A673 (cell line): ENCODE results near the gene VPS16. TPM values are rescaled to one million over a fixed set of nuclear protein-coding genes. Genes with fewer than 3 reads are reported as not detected.

Experiments used
- BruUV-seq: library from RNA; stranded (reverse); fragments of 400-500 nt; replicated peaks from 2 replicates; lab custom pipeline; 2021; lab: Mats Ljungman, UMichigan
- CTCF ChIA-PET: fragments of 300-600 bp; sonication (Branson Sonifier 250); formaldehyde crosslinking; loops from one replicate; lab custom pipeline; 2022; ENCODE audit warnings: antibody characterized with exemption; lab: Charles Lee
- POLR2A ChIA-PET: fragments of 300-600 bp; sonication (Branson Sonifier 250); formaldehyde crosslinking; loops from one replicate; lab custom pipeline; 2022; ENCODE audit warnings: antibody characterized with exemption; ENCODE audit not compliant: low non-redundant PET; lab: Charles Lee
- DNase-seq: peaks from one replicate; pipeline ENCODE4 v3.0.0-alpha.2; 2015; ENCODE audit warnings: low spot score
- H3K27ac ChIP-seq: fragments of 200-600 bp; sonication (generic); 2 replicates; pipeline ENCODE4 v1.5.1; 2016; ENCODE audit warnings: mixed run types, low read depth, mild to moderate bottlenecking, mixed read lengths, antibody characterized with exemption, low read length; ENCODE audit not compliant: poor library complexity, severe bottlenecking
- H3K27me3 ChIP-seq: fragments of 200-600 bp; sonication (generic); replicated peaks from 2 replicates; pipeline ENCODE4 v1.6.1; 2017; ENCODE audit warnings: mixed run types, low read depth, mild to moderate bottlenecking, mixed read lengths, antibody characterized with exemption, low read length; ENCODE audit not compliant: insufficient read depth, poor library complexity
- H3K36me3 ChIP-seq: fragments of 200-600 bp; sonication (generic); 2 replicates; pipeline ENCODE4 v1.6.1; 2016; ENCODE audit warnings: mixed run types, mild to moderate bottlenecking, mixed read lengths, antibody characterized with exemption, low read length; ENCODE audit not compliant: insufficient read depth, poor library complexity, severe bottlenecking
- H3K4me1 ChIP-seq: fragments of 200-600 bp; sonication (generic); 2 replicates; pipeline ENCODE4 v1.6.1; 2017; ENCODE audit warnings: mixed run types, mild to moderate bottlenecking, mixed read lengths, antibody characterized with exemption, low read length; ENCODE audit not compliant: insufficient read depth, poor library complexity, severe bottlenecking
- H3K4me3 ChIP-seq: fragments of 200-600 bp; sonication (generic); 2 replicates; pipeline ENCODE4 v1.5.1; 2016; ENCODE audit warnings: low read depth, mixed run types, mild to moderate bottlenecking, mixed read lengths, low read length; ENCODE audit not compliant: poor library complexity, severe bottlenecking
- H3K9me3 ChIP-seq: fragments of 200-600 bp; sonication (generic); 2 replicates; pipeline ENCODE4 v1.6.1; 2016; ENCODE audit warnings: mixed run types, low read depth, mild to moderate bottlenecking, mixed read lengths, antibody characterized with exemption, low read length; ENCODE audit not compliant: poor library complexity, severe bottlenecking
- CTCF ChIP-seq: fragments of 300-800, 200-600 bp; sonication (generic); conservative IDR thresholded peaks from 2 replicates; pipeline ENCODE4 v1.5.1; 2017; ENCODE audit warnings: low read depth, mild to moderate bottlenecking, antibody characterized with exemption, low read length, moderate library complexity, mixed read lengths
- EZH2 ChIP-seq: fragments of 200-600 bp; sonication (generic); IDR thresholded peaks from 2 replicates; pipeline ENCODE4 v1.6.1; 2017; ENCODE audit warnings: borderline replicate concordance, low read depth, mild to moderate bottlenecking, mixed read lengths, antibody characterized with exemption, low read length; ENCODE audit not compliant: poor library complexity, severe bottlenecking
- intact Hi-C: fragments of 100-400 bp; cut with micrococcal nuclease; formaldehyde crosslinking; loops from one replicate; pipeline ENCODE4 v1.10.0; 2022; ENCODE audit not compliant: unreplicated experiment
- total RNA-seq: library from RNA; stranded (reverse); gene quantifications from 2 replicates; pipeline ENCODE4 v1.2.3, GENCODE V29; 2021

Gene VPS16
- total RNA-seq, 1 experiment from 2014 or later = 37.8 TPM

- Histone ChIP-seq H3K4me1 (peaks cover 17% of the 10 kb centered on the region), H3K36me3 (no peaks in the 10 kb centered on the region), H3K4me3 (no peak within 1 kb of the TSS), H3K9me3 (peaks cover 17% of the 10 kb centered on the region), H3K27me3 (no peaks in the 10 kb centered on the region), H3K27ac (peak within 1 kb of the TSS; percentile 49)
- ChIA-PET POLR2A (no interaction called here), CTCF (no interaction called here)
- BruUV-seq = no TSS peak
- TF ChIP-seq CTCF (no peak), EZH2 (no peak)
- intact Hi-C loops = no loop called here
- DNase-seq = peak; percentile 96
These were observed 25.9 kb upstream of the VPS16 start, which contains the start of gene C20orf141 for GRCh38 chr20:2814587-2815051. TSS of gene C20orf141 (plus strand) at chr20:2814987. CDS start at chr20:2815185, 198 bp downstream.

- CTCF ChIA-PET = no interaction called here
- intact Hi-C loops = no loop called here
- POLR2A ChIA-PET = no interaction called here
- no peaks in the 10 kb centered on the region for H3K36me3 ChIP-seq
- H3K4me1 ChIP-seq = peaks cover 21% of the 10 kb centered on the region
- BruUV-seq = no TSS peak
- DNase-seq = no peak
- peaks cover 17% of the 10 kb centered on the region for H3K9me3 ChIP-seq
- H3K27ac ChIP-seq = peak overlapping the region; percentile 49
- TF ChIP-seq EZH2 (no peak), CTCF (no peak)
- H3K4me3 ChIP-seq = no peak overlapping the region
- no peaks in the 10 kb centered on the region for H3K27me3 ChIP-seq
These were observed 25.2 kb upstream of the VPS16 start for GRCh38 chr20:2815242-2815900.

DNA sequence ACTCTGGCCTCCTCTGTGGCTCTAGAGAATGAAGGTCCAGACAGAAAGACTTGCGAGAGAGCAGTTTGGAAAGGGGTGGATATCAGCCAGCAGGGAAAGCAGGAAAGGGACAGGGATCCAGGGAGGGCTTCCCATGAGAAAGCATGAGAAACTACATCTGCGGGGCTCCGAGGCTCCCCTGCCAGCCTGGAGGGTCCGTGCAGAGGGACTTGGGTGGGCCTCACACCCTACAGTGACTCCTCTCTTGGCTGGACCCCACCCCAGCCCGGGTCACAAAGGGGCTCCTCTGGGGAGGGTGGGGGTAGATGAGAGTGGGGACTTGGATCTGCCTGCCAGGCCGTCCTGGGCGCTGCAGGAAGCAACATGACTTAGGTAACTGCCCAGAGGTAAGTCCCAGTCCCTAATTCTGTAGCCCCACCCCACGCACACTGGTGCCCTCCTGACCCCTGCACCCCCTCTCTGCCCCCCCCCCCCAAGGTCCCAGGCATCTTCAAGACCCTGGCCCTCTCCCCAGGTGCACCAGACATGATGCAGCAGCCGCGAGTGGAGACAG, 24.4 kb upstream of the VPS16 start, which contains the start of gene TMEM239:
Gene TMEM239 (plus strand): TSS at position 335 of the 553 bp plus-strand sequence. CDS start 191 bp downstream, at position 526.
- intact Hi-C loops = no loop called here
- POLR2A ChIA-PET = no interaction called here
- Histone ChIP-seq H3K27ac (peak within 1 kb of the TSS; percentile 49), H3K36me3 (no peaks in the 10 kb centered on the region), H3K9me3 (peaks cover 15% of the 10 kb centered on the region), H3K27me3 (no peaks in the 10 kb centered on the region), H3K4me1 (peaks cover 21% of the 10 kb centered on the region), H3K4me3 (no peak within 1 kb of the TSS)
- TF ChIP-seq EZH2 (no peak), CTCF (no peak)
- no peak for DNase-seq
- CTCF ChIA-PET = no interaction called here
- BruUV-seq = no TSS peak
